Endothelial cell (in vitro differentiated cells): ENCODE measurements around the gene GIMAP8. TPM values are rescaled to one million over a fixed set of nuclear protein-coding genes. Genes with fewer than 3 reads are reported as not detected.

Experiments used
- DNase-seq: peaks from one replicate; pipeline ENCODE4 v3.0.0; 2021; ENCODE audit warnings: low spot score
- H3K27ac Mint-ChIP-seq: one replicate; pipeline ENCODE4 v1.8.0; 2021; ENCODE audit warnings: mixed read lengths, inconsistent platforms; ENCODE audit not compliant: unreplicated experiment
- H3K27me3 Mint-ChIP-seq: one replicate; pipeline ENCODE4 v1.8.0; 2021; ENCODE audit warnings: mild to moderate bottlenecking, moderate library complexity, mixed read lengths, inconsistent platforms; ENCODE audit not compliant: unreplicated experiment
- H3K36me3 Mint-ChIP-seq: one replicate; pipeline ENCODE4 v1.8.0; 2021; ENCODE audit warnings: mild to moderate bottlenecking, low read depth, mixed read lengths, inconsistent platforms; ENCODE audit not compliant: unreplicated experiment
- H3K4me1 Mint-ChIP-seq: one replicate; pipeline ENCODE4 v1.8.0; 2021; ENCODE audit warnings: mild to moderate bottlenecking, mixed read lengths, inconsistent platforms; ENCODE audit not compliant: unreplicated experiment
- H3K4me3 Mint-ChIP-seq: one replicate; pipeline ENCODE4 v1.8.0; 2021; ENCODE audit warnings: mild to moderate bottlenecking, mixed read lengths, inconsistent platforms; ENCODE audit not compliant: unreplicated experiment
- H3K9me3 Mint-ChIP-seq: one replicate; pipeline ENCODE4 v1.8.0; 2021; ENCODE audit warnings: mixed read lengths, inconsistent platforms; ENCODE audit not compliant: unreplicated experiment
- total RNA-seq: library from RNA; stranded (reverse); fragmentation: NEBNext Ultra II Directional; extraction: Animal tissue kit (Norgen Biotek cat#: 25700); gene quantifications from one replicate; pipeline ENCODE4 v1.2.1, GENCODE V29; 2021; ENCODE audit not compliant: unreplicated experiment
- TF ChIP-seq, protein P1 (sequence below): fragments of 200-600 bp; sonication (generic); IDR thresholded peaks from one replicate; pipeline ENCODE4 v1.5.0; 2021; ENCODE audit warnings: antibody characterized with exemption; ENCODE audit not compliant: unreplicated experiment

GIMAP8 gene
- total RNA-seq, 1 donor from 2014 or later, result 143 TPM

- no peaks in the 10 kb centered on the region for H3K9me3 Mint-ChIP-seq
- H3K4me1 Mint-ChIP-seq, result peaks cover 21% of the 10 kb centered on the region
- no peak for DNase-seq
- TF ChIP-seq, protein P1, sequence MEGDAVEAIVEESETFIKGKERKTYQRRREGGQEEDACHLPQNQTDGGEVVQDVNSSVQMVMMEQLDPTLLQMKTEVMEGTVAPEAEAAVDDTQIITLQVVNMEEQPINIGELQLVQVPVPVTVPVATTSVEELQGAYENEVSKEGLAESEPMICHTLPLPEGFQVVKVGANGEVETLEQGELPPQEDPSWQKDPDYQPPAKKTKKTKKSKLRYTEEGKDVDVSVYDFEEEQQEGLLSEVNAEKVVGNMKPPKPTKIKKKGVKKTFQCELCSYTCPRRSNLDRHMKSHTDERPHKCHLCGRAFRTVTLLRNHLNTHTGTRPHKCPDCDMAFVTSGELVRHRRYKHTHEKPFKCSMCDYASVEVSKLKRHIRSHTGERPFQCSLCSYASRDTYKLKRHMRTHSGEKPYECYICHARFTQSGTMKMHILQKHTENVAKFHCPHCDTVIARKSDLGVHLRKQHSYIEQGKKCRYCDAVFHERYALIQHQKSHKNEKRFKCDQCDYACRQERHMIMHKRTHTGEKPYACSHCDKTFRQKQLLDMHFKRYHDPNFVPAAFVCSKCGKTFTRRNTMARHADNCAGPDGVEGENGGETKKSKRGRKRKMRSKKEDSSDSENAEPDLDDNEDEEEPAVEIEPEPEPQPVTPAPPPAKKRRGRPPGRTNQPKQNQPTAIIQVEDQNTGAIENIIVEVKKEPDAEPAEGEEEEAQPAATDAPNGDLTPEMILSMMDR, result no peak
- peaks cover 9% of the 10 kb centered on the region for H3K27me3 Mint-ChIP-seq
- H3K27ac Mint-ChIP-seq, result no peak overlapping the region
- no peak overlapping the region for H3K4me3 Mint-ChIP-seq
- no peaks in the 10 kb centered on the region for H3K36me3 Mint-ChIP-seq
These were observed 19.9 kb upstream of the GIMAP8 start for GRCh38 chr7:150430465-150431085.

DNA sequence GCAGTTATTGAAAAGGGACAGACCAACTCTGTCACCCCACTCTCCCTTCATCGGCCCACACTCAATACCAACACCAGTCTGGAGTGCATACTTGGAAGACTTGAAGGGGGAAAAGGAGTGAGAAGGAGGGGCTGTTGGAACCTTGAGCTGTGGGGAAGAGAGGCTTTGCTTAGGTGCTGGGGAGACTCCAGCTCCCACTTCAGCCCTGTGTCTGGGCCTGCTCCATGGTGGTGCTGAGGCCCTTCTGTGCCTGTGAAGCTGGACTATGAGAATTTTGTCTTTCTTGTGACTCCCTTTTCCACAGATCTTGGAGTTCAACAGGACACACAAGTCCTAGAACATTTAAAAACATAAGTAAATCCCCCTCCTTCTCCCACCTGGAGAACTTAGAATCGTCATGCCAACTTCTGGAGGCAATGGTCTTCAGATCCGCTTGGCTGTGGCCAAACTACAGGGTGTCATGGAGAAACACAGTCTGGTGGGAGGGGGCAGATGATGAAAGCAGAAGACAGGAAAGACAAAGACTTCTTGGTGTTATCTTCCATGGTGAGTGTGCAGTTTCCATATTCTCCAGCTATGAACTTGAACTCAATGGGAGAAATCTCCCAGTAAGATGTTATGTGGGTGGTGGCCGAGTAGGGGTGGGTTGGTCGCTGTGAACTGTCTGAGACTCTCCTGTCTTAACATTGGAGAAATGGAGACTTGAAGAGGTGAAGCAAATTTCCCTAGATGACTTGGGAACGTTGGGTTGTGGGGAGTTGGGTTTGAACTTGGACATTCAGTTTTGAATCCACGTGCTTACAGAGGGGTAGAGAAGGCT lies 18.4 kb upstream of the GIMAP8 start:
- H3K36me3 Mint-ChIP-seq, result no peaks in the 10 kb centered on the region
- no peak overlapping the region for H3K27ac Mint-ChIP-seq
- H3K4me1 Mint-ChIP-seq, result peaks cover 19% of the 10 kb centered on the region
- no peak for DNase-seq
- TF ChIP-seq, protein P1, result no peak
- peaks cover 7% of the 10 kb centered on the region for H3K27me3 Mint-ChIP-seq
- no peak overlapping the region for H3K4me3 Mint-ChIP-seq
- no peaks in the 10 kb centered on the region for H3K9me3 Mint-ChIP-seq

- Mint-ChIP-seq H3K36me3 (no peaks in the 10 kb centered on the region), H3K4me1 (peaks cover 14% of the 10 kb centered on the region), H3K9me3 (no peaks in the 10 kb centered on the region), H3K27me3 (peaks cover 7% of the 10 kb centered on the region), H3K27ac (no peak overlapping the region), H3K4me3 (no peak overlapping the region)
- no peak for DNase-seq
- TF ChIP-seq, protein P1, result no peak
These were observed 17.2 kb upstream of the GIMAP8 start for GRCh38 chr7:150432915-150433892.

- TF ChIP-seq, protein P1, result no peak
- Mint-ChIP-seq H3K4me1 (peaks cover 3% of the 10 kb centered on the region), H3K9me3 (no peaks in the 10 kb centered on the region), H3K4me3 (no peak overlapping the region), H3K27ac (no peak overlapping the region), H3K27me3 (peaks cover 7% of the 10 kb centered on the region), H3K36me3 (no peaks in the 10 kb centered on the region)
- DNase-seq, result no peak
These were observed 16.2 kb upstream of the GIMAP8 start for GRCh38 chr7:150434240-150434639.
